Measurements from ENCODE around the gene SLC38A3.
"Not testable (repeated sequence)": the region's sequence is repeated elsewhere in the genome, so short reads cannot be mapped to it uniquely, and the experiment has no call there.

SLC38A3 gene

DNA sequence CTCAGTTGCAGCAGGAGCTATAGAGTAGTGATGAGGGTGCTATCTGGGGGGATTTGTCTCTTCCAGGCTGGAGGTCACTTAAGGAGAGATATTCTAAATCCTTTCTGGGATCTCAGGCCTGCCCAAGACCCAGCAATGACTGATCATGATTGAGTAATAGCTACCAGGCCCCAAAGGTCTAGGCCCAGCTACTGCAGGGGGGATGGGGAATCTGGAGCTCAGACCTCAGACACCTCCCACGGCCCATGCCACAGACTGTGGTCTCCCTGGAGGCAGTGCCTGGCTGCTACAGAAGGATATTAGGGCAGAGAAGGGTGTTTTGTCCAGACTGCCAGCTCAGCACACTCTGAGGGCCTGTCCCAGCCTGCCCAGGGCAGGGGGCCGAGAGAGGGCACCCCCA, 6.9 kb downstream of the SLC38A3 start:
- DNase-seq, result no peak

DNA sequence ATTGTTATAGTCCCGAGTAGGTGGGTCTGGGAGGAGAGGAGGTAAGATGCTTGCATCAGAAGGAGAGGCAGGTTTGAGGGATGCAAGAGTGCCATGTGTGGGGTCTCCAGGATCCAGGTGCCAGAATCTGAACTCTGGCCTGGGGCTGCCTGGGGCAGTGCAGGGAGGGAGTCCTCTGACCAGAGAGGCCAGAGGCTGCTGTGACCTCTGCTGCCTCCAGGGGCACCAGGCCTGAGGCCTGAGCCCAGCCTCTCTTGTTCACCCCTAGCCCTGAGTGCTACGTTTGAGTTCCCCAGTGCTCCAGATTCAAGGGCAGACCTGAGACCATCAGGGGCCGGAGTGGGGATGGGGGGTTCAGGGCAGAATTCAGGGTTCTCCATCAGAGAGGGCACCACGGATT, 7.4 kb downstream of the SLC38A3 start:
- DNase-seq, result no peak

DNA sequence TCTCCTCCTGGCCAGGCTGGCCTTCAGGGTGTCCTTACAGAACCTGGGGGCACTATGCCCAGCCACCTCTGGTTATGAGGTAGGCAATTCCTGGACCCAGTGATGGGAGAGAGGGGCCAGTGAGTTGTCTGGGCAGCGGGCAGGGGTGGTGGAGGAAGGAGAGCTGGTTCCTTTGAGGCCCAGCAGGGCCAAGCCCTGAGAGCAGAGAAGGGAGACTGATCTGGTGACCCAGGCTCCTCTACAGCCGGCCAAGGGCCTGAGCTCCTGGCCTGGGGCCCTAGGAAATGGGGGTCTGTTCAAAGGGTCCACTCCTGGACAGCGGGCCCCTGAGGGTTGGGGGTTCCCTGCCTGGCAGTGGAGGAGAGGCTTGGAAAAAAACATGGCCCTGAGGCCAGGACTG, 7.9 kb downstream of the SLC38A3 start:
- DNase-seq, result no peak

DNA sequence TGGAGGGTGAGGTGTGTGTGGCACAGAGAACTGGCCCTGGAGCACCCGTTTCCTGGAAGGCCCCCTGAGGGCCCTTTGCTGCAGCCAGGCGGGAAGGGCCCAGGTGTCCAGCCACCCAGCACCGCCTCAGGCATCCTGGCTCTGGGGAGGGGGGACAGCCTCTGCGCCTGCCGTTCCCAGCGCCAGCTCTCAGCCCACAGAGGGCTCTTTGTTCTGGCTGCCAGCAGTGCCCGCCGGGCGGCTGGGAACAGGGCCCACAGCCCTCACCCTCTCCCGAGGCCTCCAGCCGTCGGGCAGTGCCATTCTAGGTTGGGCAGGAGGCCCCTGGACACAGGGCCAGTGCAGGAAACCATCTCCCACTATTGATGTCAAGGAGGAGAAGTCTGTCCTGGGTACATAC, 8.3 kb downstream of the SLC38A3 start:
- DNase-seq, result no peak

DNA sequence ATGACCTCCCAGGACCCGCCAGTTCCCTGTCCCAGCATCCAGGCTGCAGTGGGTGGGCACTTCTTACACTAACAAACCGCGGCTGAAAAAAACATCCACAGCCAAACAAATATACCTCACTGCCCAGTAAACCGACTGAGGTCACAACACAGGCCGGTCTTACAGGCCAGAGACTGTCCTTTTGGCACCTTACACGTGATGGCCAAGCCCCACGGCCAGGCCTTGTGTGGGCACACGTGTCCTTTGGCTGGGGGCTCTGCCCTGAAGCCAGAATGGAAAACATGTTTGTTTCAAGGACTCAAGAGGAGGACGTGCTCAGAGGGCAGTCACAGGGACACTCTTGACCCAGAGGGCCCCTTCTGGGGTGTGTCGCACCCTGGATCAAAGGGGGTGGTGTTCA, 9.8 kb downstream of the SLC38A3 start:
- DNase-seq, result no peak

DNA sequence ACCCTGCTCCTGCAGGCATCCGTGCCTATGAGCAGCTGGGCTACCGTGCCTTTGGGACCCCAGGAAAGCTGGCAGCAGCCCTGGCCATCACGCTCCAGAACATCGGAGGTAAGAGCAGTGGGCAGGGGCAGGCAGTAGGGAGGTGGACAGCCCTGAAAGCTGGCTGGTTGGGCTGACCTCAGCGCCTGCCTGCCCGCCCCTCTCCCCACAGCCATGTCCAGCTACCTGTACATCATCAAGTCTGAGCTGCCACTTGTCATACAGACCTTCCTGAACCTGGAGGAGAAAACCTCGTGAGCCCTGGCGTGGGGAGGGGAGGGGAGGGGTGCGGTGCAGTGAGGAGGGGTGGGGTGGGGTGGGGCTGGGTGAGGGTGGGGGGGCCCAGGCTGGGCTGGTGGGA, 10.5 kb downstream of the SLC38A3 start:
- no peak for DNase-seq

DNA sequence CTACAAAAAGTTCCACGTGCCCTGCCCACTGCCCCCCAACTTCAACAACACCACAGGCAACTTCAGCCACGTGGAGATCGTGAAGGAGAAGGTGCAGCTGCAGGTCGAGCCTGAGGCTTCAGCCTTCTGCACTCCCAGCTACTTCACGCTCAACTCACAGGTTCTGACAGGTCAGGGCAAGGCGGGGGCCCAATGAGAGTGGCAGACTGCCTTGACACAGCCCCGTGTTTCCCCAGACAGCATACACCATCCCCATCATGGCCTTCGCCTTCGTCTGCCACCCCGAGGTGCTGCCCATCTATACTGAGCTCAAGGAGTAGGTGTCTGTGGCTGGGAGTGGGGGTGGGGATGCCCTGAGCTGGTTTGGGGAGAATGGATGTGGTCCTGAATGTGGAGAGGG, 12.6 kb downstream of the SLC38A3 start:
- no peak for DNase-seq

DNA sequence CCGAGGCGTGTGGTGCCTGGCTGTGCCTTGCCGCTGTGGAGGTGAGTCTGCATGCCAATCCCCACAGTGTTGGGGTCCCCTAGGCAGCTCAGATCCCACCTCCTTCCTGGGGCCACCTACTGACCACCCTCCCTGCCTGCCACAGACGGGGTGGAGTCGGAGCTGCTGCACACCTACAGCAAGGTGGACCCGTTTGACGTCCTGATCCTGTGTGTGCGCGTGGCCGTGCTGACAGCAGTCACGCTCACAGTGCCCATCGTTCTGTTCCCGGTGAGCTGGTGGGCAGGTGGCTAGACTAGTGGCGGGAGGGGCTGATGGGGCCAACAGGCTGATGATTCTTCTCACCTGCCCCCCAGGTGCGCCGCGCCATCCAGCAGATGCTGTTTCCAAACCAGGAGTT, 13.4 kb downstream of the SLC38A3 start:
- no peak for DNase-seq

DNA sequence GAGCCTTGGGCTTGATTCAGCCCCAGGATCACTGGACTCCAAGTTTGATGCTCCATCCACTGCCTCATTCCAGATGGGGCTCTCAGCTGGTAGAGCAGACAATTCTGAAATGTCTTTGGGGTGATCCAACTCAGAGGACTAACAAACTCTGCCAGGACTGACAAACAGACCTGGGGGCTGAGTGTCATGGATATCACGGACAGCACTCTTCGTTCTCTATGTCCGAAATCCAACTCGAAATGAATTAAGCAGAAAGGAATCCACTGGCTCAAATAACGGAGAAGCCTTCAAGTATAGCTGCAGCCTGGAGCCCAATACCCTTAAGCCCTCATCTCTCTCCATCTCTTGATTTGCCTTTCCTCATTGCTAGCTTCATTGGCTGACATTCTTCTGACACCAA, 14.2 kb downstream of the SLC38A3 start:
- no peak for DNase-seq

DNA sequence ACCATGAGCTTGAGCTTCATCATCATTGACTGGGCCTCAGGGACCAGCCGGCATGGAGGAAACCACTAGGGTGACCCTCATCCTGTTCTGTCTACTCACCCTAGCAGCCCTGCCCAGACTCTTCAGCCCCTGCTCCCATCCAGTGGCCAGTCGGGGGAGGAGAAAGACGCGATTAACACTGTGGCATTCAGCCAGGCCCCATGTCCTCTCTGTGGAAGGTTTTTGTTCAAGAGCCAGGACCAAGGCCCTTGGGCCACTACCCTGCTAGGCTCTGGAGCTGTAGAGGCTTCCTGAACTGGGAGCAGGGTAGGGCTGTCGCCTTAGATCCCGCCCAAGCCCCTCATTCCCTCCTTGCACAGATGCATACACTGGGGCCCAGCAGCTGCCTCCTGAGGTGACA, 15.0 kb downstream of the SLC38A3 start:
- DNase-seq, result no peak

DNA sequence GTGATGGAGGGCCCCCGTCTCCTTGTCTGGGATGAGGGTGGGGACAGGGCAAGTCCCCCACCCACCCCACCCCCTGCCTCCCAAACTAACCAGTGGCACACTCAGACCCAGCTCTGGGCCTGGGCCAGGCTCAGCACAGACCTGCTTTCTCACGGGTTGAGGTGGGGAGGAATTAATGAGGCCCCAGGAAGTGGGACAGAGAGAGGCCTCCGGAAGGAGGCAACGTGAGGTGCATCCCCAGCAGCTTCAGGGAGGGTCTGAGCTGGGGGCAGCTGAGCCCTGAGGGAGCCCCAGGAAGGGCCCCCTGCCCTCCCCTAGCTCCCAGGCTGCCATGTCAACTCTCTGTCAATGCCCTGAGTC, 16.0 kb downstream of the SLC38A3 start:
- DNase-seq, result no peak

DNA sequence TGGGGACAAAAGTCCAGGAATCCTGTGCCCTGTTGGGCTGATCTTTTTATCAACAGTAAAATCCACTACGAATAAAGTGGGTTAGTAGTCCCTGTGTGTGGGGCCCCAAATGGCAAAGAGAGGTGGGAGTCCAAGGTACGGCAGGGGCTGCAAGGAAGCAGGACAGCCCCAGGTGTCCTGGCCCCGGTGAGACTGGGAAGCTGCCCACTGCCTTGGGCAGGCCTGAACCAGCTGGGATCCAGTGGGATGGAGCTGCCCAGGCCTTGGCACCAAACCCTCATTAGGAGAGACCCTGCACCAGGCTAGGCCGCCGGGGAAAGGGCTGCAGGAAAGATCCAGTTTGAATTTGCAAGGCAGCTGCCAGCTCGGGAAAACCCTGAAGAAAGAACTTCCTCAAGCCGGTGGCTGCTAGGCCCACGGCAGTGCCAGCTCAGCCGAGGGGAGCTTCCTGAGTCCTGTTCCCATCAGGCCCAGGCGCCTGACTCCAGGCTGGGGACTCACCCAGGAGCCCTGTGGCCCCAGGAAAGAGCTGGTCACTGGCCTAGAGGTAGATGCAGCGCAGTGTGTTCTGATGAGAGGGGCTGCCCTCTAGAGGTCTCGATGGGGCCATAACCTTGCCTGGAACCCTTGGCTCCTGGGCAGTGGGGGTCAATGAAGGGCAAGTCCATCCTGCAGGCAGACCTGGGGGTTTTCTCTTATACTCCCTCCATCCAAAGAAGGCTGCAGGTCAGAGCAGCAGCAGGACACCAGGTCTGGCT, 16.5 kb downstream of the SLC38A3 start:
- no peak for DNase-seq

DNA sequence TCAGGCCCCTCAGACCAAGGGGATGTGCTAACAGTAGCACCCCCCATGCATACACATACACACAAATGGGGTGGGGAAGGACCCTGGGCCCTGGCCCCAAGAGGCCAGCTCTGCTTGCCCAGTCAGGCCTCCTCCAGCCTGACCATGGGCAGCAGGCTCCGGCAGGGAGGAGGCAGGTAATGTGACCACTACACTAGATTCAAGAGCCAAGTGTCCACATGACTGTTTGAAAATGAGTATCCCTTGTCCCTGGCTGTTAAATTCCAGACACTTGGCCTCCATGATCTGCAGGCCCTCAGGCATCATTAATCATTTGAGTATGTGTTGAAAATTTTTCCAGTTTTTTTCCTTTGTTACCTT, 17.1 kb downstream of the SLC38A3 start:
- no peak for DNase-seq

DNA sequence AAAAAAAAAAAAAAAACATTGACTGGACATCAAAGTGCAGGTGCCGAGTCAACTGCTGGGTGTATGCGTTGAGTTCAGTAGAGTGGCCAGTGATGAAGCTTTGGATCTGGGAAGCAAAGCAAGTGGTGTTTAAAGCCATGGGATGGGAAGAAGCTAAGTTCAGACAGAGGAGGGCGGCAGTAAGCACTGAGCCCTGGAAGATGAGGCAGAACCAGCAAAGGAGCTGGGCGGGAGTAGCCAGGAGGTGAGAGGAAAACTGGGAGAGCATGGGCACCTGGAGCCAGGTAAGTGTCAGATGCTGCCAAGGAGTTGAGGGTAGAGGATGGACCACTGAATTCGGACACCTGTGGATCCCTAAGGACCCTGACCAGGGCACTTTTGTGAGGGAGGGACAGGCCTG, 19.6 kb downstream of the SLC38A3 start:
- no peak for DNase-seq

DNA sequence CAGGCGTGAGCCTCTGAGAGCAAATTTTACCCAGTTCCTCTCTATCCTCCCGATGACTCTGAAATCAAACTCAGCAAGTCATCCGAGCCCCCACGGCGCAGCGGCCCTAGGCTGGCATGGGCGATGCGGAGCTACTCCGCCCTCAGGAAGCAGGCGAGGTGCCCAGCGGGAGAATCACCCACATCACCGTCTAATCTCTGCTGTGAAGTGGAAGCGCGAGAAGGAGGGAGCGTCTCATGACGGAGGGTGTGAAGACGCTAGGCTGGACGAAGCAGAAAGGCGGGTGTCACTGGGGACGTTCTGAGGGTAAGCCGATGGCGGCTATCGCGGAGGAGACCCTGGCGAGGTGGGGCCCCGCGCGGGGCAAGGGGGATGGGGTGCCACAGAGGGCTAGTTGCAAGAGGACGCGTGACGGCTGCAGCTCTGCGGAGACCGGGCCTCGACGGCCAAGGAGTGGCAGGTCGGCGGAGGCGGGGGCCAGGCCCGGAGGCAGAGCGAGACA, 21.9 kb downstream of the SLC38A3 start:
- DNase-seq, result no peak

DNA sequence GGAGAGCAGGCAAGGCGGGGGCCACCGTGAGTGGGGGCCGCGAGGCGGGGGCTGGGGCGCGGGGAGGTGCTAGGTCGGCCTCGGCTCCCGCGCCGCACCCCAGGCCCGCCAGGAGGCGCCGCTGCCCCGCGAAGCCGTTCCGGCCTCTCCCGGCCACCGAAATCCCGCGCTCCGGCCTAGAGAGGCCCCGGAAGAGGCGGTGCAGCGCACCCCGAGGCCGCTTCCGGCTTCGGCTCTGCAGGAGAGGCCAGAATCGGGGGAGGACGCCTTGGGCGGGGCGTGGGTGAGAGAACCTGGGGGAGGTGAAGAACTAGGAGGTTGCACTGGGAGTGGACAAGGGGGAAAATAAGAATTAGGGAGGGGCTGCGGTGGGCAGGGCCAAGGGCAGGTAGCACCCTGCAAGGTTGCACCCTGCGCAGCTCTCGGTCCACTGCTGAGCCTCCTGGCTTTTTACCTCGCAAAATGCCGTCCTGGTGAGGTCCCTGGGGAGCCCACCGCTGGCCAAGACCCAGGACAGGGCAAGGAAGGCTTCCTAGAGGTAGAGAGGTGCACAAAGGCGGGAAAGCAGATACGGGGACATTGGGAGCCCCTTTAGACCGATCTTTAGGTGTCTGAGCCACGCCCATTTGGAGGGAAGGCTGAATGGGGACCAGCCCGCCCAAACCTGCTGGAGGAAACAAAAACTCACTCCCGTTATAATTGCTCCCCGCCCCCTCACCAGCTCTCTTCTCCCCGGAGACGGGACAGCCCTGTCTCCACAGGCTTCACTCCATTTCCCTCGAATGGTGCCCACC, 22.5 kb downstream of the SLC38A3 start:
- peak; percentile 82 for DNase-seq

DNA sequence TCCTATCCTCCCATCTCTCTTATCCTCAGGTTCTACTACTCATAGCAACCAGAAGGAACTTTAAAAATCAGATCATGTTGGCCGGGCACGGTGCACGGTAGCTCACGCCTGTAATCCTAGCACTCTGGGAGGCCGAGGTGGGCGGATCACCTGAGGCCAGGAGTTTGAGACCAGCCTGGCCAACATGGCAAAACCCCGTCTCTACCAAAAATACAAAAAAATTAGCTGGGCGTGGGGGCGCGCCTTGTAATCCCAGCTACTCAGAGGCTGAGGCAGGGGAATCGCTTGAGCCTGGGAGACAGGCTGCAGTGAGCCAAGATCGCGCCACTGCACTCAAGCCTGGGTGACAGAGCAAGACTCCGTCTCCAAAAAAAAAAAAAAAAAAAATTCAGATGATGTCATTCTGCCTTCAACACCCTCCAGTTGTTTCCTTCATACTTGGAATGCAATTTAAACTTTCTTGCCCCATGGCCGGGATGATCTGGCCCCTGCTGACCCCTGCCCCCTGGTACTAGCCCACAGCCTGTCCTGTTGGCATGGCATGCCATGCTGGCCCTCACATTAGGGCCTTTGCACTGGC, 23.2 kb downstream of the SLC38A3 start:
- not testable (repeated sequence) for DNase-seq

DNA sequence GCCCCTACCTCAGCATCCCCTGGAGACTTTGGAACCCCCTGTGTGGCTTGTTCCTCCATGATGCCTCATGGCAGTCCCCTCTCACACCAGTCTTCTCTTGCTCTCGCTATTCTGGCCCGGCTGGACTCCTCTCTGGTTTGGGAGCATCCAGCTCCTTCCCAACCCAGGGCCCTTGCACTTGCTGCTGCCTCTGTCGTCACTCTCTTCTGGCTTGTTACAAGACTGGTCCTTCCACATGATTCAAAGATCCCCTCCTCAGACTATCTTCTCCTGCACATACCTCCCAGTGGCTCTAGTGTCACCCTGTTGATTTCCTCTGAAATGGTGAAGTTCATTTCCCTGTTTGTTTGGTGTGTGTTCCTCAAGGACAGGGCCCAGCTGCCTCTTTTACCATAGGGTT, 24.4 kb downstream of the SLC38A3 start:
- no peak for DNase-seq

DNA sequence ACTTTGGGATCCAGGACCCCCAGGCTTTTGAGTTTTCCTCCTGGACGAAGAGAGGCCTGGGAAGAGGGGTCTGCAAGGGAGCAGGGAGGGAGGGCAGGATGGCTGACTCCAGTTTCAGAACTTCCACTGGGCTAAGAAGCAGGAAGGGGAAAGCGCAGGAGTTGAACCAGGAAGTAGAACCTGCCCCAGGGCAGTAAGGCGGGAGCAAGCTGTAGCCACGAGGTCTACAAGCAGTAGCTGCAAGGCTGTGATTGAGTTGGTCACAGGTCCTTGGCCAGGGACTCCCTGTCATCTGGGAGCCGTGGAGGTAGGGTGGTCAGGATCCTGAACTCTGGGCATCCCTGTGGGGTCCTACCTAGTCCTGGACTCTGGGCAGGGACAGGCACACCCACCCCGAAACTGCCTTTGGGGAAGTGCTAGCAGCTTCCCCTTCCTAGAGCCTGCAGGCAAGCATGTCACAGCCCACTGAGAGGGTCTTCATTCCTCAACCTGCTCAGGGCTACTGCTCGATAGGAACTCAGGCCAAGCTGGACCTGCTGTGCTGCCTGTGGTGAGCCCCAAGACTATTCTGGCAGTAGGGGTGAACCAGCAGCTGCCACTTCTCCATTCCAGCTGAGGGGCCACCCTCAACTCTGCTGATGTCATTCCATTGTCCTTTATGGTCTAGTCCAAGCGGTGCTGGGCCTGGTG, 25.2 kb downstream of the SLC38A3 start:
- no peak for DNase-seq

DNA sequence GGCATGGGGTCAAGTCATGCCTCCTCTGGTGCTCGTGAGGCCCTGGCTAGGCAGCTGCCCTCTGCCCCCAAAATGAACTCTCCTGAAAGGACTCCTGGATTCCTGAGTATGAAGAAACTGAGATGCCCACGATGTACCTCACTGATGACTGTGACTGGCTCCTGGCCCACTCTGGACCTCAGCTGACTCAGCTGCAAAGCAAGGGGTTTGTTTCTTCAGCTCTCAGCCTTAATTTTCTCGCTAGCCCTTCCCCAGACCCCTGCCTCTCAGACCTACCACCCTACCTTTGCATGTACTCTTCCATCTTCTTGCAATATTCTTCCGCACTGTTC, 25.7 kb downstream of the SLC38A3 start:
- DNase-seq, result no peak

DNA sequence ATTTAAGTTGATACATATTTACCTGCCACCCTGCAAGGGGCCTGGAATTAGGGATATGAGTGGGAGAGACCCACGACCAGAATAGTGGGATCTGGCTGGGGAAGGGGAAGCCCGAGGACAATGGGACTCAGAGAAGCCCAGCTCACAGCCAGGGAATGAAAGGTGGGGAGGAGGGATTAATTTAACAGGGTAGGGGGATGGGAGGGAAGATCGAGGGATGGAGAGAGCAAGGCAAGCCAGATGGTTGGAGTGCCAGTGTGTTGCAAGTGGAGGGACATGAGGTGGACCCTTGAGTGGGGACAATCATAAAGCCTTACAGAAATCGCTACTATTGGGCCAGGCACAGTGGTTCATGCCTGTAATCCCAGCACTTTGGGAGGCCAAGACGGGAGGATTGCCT, 26.5 kb downstream of the SLC38A3 start:
- DNase-seq, result no peak

DNA sequence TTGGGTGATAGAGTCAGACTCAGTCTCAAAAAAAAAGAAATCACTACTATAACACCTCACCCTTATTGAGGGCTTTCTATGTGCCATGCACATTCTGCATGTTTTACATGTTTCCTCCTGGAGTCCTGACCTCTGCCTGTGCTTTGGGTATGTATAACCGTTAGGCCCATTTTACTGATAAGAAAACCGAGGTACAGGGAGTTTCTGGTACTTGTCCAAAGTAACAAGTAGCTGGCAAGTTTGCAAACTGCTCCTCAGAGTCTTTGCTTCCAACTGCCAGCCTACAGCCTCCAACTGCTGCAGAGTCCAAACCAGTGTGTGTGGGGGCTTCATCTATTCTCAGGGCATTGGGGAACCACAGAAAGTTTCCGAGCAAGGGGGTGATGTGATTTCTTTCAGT, 27.2 kb downstream of the SLC38A3 start:
- DNase-seq, result no peak

DNA sequence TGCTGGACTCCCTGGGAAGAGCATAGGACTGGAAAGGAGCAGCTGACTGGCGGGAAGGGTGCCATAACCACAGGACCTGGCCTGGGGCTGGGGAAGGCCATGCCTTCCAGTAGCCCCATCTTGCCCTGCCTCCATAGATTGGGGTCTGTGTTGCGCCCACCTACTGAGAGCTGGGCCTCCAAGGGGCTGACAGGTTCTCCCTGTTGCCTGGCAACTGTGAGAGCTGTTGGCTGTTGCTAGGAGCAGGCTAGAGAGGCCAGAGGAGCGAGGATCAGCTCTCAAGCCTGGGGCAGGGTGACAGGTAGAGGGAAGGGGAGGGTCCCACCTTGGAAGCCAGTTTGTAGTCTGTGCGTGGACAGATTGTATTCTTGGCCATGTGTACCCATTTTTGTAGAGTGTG, 28.1 kb downstream of the SLC38A3 start:
- DNase-seq, result no peak
